ENCODE data around the gene STAB2.

DNA sequence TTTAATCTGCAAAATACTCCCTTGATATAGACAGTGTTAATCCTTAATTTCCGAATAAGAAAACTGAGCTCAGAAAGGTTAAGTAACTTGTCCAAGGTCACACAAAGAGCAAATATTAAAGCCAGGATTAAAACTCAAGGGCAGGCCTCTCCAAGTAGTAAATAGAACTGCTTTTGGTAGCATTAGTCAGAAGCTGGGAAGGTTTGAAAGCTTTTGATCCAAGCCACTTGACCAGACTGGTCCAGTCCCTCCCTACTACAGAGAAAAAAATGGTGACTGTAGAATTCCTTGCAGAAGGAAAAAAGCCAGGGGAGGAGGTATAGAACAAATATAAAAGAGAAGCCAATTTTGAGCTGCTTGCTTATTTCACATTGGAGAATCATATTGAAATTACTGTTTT, 142.4 kb downstream of the STAB2 start:
- TF ChIP-seq POLR2AphosphoS5 (IDR thresholded peaks at IDR 0.05; ENCODE audit: low read depth, low read length) (no peak), TCF12 (IDR thresholded peaks at IDR 0.05; ENCODE audit: low read depth, low read length) (no peak)
- TF ChIP-seq, protein P1, sequence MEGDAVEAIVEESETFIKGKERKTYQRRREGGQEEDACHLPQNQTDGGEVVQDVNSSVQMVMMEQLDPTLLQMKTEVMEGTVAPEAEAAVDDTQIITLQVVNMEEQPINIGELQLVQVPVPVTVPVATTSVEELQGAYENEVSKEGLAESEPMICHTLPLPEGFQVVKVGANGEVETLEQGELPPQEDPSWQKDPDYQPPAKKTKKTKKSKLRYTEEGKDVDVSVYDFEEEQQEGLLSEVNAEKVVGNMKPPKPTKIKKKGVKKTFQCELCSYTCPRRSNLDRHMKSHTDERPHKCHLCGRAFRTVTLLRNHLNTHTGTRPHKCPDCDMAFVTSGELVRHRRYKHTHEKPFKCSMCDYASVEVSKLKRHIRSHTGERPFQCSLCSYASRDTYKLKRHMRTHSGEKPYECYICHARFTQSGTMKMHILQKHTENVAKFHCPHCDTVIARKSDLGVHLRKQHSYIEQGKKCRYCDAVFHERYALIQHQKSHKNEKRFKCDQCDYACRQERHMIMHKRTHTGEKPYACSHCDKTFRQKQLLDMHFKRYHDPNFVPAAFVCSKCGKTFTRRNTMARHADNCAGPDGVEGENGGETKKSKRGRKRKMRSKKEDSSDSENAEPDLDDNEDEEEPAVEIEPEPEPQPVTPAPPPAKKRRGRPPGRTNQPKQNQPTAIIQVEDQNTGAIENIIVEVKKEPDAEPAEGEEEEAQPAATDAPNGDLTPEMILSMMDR (IDR thresholded peaks at IDR 0.05; ENCODE audit: control extremely low read depth in 1 of 3, insufficient read depth in 1 of 3, low read depth in 1 of 3, low read length in 3 of 3): no peak
- TF ChIP-seq, protein P2, sequence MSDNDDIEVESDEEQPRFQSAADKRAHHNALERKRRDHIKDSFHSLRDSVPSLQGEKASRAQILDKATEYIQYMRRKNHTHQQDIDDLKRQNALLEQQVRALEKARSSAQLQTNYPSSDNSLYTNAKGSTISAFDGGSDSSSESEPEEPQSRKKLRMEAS (IDR thresholded peaks at IDR 0.05): no peak
